ENCODE data around the gene ANO7. TPM values are rescaled to one million over a fixed set of nuclear protein-coding genes. Genes with fewer than 3 reads are reported as not detected.

The ANO7 gene
- total and polyA plus RNA-seq, 2 of the 13 experiments (the other 11 are each of a cell fraction or from before 2014, with no cell fraction given), result 4.1 to 4.9 TPM

- TF ChIP-seq ZBED4 (CRISPR knock-in tag; IDR thresholded peaks at IDR 0.05; ENCODE audit: borderline replicate concordance) (0 out of 2 replicates have a peak, but pooled peaks have one; percentile 12), HNRNPLL (IDR thresholded peaks at IDR 0.05; ENCODE audit: low read depth, low read length, poor library complexity, severe bottlenecking) (peak; percentile 44), MAFK (conservative IDR thresholded peaks at IDR 0.05 in 1 of 2, IDR thresholded peaks at IDR 0.05 in 1 of 2; ENCODE audit: low read length in 2 of 2) (peak; percentile 49 to 60; a peak in 3 of 4 replicates), ATF2 (CRISPR knock-in tag; IDR thresholded peaks at IDR 0.05) (no peak), ETV5 (CRISPR knock-in tag; IDR thresholded peaks at IDR 0.05; ENCODE audit: borderline replicate concordance) (peak; percentile 39; the same call in 1 of the 2 replicates), POLR2A (IDR thresholded peaks at IDR 0.05; ENCODE audit: insufficient read depth in 1 of 2, low read depth in 2 of 2, low read length in 2 of 2) (peak; percentile 66 to 85), HNRNPK (IDR thresholded peaks at IDR 0.05; ENCODE audit: low read depth, low read length, poor library complexity, severe bottlenecking) (no peak), BRCA1 (CRISPR knock-in tag; IDR thresholded peaks at IDR 0.05) (0 out of 2 replicates have a peak, but pooled peaks have one; percentile 48), TMF1 (CRISPR knock-in tag; IDR thresholded peaks at IDR 0.05; ENCODE audit: low read depth) (no peak), HIC2 (CRISPR knock-in tag; IDR thresholded peaks at IDR 0.05; ENCODE audit: low read depth) (no peak), ZNF251 (CRISPR knock-in tag; IDR thresholded peaks at IDR 0.05) (no peak), ZNF275 (CRISPR knock-in tag; IDR thresholded peaks at IDR 0.05; ENCODE audit: borderline replicate concordance) (0 out of 2 replicates have a peak, but pooled peaks have one; percentile 14), ZNF263 (CRISPR knock-in tag; IDR thresholded peaks at IDR 0.05) (0 out of 2 replicates have a peak, but pooled peaks have one; percentile 1), TBX2 (CRISPR knock-in tag; IDR thresholded peaks at IDR 0.05; ENCODE audit: borderline replicate concordance) (peak; percentile 37; the same call in 1 of the 2 replicates), RBFOX2 (IDR thresholded peaks at IDR 0.05; ENCODE audit: low read depth, low read length) (peak; percentile 12; the same call in 1 of the 2 replicates), ZGPAT (CRISPR knock-in tag; IDR thresholded peaks at IDR 0.05) (peak; percentile 44; the same call in 1 of the 2 replicates), CBX5 (CRISPR knock-in tag; IDR thresholded peaks at IDR 0.05; ENCODE audit: borderline replicate concordance) (peak; percentile 50; the same call in 1 of the 2 replicates), MYNN (CRISPR knock-in tag; IDR thresholded peaks at IDR 0.05; ENCODE audit: low read depth) (peak; percentile 75; the same call in 1 of the 2 replicates), ZNF234 (CRISPR knock-in tag; conservative IDR thresholded peaks at IDR 0.05) (0 out of 2 replicates have a peak, but pooled peaks have one; percentile 33)
Measured at GRCh38 chr2:241271706-241272302, 83.3 kb downstream of the ANO7 start (continued).
